SKM-1 treated with dmso at 0.1 percent for 144 hours (cell line): ENCODE results near the gene NAV1.
A peak's percentile ranks its signal among the peaks of the same experiment; 100 is the strongest.
"Not testable (repeated sequence)": the region's sequence is repeated elsewhere in the genome, so short reads cannot be mapped to it uniquely, and the experiment has no call there.

Experiments used
- DNase-seq: peaks from one replicate; lab custom pipeline; 2025; ENCODE audit not compliant: unreplicated experiment; lab: John Stamatoyannopoulos, UW

Gene NAV1

DNA sequence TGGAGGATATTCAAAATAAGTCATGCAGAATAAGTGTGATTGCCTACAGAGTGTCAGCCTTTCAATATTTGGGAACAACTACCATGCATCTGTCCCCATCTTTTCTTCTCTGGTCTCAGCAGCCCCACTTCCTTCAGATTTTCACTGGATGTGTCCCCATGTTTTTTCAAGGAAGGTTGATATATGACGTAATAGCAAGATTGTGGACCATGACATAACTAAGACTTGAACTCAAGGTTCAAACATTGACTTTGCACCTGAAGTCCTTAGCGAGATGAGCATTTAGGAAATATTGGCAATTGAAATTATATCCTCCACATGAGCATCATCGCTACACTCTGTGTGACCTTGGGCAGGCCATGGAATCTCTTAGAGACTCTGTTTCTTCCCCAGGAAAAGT lies 5.8 kb downstream of the NAV1 start:
- no peak for DNase-seq

DNA sequence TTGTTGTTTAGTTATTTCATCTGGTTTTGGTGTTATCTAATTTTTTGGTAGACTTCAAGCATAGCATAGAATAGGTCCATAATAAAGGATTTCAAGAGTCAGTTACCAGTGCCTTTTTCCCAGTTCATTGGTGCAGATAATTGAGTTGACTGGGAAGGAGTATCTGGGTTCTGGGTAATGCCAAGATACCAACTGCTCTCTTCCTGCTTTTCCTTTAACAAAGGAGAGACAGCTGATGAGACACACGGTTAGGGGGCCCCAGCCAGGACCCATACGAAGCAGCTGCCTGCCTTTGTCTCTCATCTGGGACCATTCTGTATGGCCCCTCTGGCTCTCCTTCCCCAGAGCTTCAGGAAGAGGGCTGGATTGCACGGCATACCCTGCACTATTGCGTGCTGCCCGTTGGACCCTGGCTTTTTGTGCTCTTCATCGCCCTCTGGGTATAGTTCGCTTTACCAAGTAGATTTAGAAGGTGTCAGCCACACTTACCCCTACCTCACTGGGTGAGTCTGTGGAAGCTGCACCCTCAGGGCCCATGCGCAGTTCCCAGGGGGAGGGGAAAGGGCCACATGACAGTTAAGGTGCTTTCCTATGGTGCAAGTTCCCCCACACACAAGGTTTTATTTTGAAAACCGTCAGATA lies 7.0 kb downstream of the NAV1 start:
- DNase-seq, result peak; percentile 30

DNA sequence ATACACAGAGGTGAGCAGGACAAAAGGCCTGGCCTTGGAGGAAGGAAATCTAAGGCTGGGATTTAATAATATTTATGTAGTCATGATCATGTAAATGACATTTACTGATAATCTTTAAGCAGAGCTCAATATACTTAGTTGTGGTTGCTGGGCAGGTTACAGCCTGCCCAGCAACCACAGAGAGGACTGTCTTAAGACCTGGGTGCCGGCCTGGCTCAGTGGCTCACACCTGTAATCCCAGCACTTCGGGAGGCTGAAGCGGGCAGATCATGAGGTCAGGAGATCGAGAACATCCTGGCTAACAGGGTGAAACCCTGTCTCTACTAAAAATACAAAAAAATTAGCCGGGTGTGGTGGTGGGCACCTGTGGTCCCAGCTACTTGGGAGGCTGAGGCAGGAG lies 10.6 kb downstream of the NAV1 start:
- not testable (repeated sequence) for DNase-seq

DNA sequence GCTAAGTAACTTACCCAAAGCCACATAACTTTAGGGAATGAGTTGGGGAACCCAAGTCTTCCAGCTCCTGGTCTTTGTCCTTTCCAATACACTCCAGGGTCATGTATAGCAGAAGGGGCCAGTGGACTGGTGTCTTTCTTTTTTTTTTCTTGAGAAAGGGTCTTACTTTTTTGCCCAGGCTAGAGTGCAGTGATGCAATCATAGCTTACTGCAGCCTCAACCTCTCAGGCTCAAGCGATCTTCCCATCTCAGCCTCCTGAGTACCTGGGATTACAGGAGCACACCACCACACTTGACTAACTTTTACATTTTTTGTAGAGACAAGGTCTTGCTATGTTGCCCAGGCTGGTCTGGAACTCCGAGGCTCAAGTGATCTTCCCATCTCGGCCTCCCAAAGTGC lies 12.2 kb downstream of the NAV1 start:
- no peak for DNase-seq

DNA sequence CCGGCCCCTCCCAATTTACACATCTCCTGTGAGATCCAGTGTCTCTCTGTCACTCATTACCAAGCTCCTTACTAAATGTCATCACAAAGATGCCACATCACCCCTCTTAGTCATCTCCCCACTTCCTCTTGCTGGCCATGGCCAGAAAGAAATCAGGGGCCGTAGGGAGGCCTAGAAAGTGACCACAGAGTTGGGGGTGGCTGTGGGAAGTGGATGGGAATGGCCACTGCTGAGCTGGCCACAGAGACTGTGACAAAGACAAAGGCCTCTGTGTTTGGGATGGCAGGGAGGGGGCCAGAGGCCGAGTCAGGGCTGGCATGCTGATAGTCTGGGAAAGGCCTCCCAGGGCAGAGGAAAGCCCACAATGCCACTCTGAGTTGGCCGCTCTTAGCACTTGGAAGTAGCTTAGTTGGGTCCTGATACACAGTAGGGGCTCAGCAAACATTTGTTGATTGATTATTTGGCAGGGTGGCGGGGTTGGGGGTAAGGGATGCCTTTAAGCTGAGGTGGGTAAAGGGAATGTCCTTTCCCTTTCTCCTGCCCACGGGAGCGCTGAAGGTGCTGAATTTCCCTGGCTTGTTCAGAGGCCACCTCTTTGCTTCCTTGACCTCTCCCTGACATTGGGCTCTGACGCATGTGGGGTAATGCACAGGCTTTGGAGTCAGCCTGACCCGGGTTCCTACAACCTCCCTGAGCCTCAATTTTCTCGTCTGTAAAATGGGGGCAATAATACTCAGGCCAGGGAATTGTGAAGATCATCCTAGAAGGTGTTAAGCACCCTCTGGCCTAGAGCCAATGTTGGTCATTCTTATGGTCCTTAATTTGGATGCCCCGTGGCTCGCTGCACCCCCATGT lies 13.2 kb downstream of the NAV1 start:
- peak; percentile 77 for DNase-seq

DNA sequence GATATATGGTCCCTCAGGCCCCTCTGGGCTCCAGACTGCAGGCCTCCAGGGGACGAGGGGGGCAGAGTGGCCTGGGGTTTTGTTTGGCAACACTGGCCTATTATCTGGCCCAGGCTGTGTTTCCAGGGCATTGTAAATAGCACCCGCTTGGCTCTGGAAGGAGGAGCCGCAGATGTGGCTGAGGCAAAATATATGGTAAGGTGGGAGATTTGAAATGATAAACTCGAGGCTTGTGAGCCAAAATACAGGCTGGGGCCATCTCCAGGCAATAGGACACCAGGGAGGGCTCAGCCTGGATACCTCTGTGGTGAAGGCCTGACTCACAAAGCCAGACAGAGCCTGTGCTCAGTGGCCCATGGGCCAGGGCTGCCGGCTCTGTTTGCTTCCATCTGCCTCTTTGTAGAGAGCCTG lies 14.0 kb downstream of the NAV1 start:
- no peak for DNase-seq

DNA sequence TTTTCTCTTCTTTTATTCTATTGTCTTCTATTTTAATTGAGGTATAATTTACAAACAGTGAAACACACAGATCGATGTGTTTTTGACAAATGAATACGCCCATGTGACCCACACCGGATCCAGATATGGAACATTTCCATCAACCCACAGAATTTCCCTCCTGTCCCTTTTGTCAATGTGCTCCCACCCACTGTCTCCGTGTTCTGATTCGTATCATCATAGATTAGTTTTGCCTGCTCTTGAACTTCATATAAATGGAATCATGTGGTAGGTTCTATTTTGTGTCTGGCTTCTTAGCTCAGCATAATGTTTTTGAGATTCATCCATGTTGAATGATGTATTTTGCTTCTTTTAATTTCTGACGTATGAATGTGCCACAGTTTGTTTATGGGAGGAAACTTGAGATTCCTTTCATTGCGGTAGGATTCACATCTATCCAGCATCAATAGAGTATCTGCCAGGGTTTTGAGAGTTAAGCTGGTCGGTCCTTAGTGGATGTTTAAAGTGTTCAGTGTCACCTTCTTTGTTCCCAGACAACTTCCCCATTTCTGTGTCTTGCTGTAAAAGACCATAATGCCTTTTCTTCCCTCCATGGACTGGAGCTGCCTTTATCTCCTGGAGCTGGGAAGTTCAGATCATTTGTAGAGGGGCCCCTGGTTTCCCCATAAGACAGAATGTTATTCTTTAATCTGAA lies 14.7 kb downstream of the NAV1 start:
- no peak for DNase-seq

DNA sequence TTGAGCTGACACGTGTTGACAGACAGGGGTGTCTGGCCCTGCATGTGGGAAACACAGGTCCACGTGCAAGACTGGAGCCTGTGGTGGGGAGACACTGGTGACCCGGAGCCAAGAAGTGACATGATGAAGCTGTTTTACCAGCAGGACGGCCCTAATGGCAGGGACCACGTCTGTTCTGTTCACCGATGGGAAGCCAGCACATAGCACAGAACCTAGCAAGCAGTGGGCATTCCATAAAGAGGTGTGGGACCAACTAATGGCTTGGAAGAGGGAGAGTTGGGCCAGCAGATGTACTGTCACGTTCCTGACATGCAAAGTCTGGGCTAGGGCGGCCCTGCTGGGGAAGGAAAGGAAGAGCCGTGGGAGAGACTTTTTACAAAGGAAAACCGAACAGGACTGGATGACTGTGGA lies 15.3 kb downstream of the NAV1 start:
- DNase-seq, result no peak

DNA sequence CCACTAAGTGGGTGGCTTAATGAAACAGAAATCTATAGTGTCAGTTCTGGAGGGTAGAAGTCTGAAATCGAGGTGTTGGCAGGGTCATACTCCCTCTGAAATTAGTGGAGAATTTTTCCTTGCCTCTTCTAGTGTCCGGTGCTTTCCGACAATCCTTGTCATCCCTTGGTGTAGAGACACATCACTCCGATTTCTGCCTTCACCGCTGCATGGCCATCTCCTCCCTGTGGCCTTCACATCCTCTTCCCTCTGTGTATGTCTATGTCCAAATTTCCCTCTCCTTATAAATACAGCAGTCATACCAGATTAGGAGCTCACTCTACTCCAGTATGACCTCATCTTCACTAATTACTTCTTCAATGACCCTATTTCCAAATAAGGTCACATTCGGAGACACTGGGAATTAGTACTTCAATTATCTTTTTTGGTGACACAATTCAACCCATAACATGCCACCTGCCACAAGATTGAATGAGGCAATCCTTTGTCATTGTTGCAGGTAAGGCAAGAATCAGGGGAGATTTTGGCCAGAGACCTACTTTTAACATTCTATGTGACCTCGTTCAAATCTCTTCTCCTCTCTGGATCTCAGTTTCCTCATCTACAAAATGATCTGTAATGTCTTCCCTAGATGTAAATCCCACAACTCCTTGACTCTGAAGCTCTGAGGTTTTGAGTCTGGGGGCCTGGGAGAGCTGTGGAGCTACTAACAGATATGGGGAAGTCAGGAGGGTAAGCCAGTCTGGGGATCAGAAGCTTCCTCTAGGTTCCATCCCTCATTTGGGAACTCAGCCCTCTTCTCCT lies 16.1 kb downstream of the NAV1 start:
- no peak for DNase-seq

DNA sequence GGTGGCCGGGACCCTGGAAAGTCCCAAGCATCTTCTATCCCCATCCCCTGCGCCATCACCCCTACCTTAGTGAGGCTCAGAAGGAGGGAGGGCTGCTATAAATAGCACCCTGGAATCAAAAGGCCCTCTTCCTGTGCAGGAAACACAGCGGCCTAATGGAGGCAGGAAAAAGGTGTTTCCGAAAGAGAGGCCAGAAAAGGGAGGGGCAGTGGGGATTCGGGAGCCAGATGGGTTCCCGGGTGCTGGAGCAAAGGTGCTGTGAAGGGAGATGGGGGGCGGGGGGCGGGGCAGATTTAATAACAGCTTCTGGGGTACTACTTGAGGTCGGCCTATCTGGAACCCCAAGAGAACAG lies 16.6 kb downstream of the NAV1 start:
- no peak for DNase-seq

DNA sequence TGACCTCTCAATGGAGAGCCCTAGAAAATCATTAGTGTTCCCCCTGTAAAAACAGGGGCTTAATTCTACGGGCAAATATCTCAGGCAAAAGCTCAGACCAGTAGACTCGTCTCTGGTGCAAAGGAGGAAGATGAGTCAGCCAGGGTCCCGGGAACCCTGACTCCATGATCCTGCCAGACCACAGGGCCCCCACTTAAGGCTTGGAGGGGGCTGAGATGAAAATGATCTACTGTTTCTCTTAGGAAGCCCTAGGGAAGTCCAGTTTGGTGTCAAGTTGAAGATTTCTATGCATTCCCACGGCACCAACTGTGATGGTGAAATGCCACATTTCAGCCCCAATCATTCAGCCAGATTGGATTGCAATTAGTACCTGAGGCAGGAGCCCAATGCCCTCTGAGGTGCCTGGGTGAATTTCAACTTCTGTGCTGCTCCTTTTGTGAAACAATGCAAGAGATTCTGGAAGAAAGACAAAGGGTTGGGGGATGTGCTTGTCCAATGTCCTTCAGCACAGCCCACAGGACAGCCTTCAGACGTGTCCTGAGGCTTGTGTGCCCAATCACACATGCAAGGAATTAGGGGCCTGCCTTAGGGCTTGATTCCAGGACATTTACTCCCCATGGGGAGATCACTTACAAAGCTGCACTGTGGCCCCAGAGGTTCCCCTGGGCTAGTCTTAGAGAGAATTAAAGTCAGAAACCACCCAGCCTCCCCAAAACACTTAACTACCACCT lies 18.1 kb downstream of the NAV1 start:
- DNase-seq, result no peak

DNA sequence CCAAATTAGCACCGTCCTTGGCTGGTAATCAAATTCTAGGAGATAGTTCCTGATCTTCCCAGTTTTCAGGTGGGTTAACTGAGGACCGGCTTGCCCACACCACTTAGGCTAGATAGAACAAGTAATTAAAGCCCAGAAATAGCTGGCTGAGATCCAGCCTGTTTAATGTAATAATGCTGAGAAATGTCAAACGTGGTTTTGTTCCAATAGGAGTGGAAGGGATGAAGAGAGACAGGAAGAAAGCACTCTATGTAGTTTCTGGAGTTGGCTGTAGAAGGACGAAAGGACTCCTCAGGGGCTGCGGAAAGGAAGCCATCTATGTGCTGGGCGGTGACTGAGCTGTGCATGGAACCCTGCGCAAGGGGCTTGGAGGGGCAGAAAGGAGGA lies 18.6 kb downstream of the NAV1 start:
- no peak for DNase-seq

DNA sequence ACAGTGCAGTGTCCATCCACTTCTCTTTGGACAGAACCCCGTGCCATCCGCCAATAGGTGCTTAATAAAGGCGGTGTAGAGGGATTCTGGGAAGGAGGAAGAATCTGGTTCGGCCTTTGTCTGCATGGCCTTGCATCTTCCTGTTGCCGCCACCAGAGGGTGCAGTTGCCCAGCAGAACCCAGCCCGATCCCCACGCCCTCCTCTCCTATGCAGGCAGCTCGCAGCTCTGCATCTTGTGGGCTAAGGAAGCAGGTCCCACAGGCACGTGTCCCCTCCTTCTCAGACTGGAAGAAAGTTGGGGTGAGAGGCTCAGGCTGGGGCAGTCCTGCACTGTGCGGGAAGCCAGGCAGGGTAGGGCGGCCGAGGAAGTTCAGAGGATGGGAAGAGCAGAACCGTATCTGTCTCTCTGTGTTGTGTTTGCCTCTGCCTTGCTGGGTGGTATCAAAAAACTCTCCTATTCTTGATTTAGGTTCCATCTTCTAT lies 20.8 kb downstream of the NAV1 start:
- DNase-seq, result peak; percentile 94

DNA sequence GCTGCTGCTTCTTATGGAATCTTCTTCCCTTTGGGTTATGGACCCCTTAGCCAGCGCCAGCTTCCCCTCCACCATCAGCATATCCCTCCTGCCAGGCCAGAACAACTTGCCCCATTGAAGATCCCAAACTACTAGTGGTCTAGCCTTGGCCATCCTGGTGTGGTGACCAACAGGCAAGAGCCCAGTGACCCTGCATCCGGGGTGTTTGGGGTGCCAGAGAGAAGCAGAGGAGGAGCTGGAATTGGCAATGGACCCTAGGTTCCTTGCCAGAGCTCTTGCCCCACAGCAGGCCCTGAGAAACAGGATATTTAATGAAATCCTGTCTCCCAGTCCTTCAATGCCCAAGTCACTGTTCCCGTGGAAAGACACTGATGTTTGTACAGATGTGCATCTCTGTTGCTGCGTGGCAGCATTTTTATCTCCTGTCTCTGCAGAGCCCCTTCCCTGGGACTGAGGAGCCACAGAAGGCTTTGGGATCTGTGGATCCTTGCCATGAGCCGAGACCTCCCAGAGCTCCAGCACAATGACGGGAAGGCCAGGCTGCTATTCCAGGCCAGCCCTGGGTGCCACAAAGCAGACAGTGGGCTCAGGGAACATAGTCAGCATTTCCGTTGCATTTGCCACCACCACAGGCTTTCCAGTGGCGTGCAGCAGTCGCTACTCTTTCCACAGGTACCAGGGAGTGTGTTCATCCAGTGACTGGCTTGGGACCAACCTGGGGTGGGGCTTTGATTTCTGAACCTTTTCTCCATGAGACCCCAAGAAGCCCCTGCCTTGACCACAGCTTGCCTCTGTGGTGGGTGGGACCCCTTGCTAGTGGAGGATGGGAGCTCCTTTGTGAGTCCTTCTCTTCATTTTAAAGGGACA lies 21.6 kb downstream of the NAV1 start:
- DNase-seq, result no peak

DNA sequence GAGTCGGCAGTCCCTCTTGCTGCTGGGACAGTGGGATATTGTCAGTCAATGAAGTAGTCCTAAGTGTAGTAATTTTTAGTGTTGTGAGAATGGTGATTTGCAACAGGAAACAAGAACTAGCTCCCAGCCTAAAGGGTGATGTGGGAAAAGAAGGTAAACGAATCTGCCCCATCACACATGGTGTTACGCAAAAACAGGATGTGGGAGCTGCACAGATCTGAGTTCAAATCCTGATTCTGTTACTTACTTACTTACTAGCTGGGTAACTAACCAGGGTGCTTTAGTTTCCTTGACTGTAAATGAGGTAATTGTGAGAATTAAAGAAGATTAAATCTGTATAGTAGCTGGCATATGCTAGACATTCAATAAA lies 22.3 kb downstream of the NAV1 start:
- no peak for DNase-seq

DNA sequence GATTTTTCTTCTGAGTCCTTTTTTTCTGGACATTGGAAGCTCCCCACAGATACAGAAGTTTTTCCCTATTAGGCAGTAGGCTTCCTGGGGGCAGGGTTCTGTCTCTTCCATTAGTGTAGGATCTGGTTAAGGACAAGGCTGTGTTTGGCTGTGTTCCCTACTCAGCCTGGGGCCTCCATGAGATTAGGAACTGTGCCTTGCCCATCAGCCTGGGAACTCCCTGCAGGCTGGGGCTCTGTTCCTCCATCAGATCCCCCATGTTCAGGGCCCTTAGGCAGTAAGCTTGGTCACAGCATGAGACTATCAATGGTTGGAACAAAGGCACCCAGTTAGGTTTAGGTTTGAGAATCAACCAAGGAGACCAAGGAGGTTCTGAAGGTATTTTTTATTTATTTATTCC lies 22.7 kb downstream of the NAV1 start:
- DNase-seq, result no peak

DNA sequence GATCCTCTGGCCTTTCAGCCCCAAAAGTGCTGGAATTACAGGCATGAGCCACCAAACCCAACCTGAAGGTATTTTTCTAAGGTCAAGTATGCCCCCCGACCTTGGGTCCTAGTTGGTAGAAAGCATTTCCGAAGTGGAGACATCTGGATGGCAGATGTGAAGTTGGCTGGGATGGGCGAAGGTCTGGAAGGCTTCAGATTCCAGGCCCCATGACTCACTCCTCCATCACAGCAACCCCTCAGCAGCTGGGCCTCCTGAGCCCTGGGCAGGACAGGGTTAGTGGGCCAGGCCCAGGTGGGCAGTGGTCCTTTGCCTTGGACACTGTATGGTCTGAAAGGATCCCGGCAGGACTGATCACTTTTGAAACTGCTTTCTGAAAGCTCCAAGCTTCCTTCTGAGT lies 23.3 kb downstream of the NAV1 start:
- DNase-seq, result no peak

DNA sequence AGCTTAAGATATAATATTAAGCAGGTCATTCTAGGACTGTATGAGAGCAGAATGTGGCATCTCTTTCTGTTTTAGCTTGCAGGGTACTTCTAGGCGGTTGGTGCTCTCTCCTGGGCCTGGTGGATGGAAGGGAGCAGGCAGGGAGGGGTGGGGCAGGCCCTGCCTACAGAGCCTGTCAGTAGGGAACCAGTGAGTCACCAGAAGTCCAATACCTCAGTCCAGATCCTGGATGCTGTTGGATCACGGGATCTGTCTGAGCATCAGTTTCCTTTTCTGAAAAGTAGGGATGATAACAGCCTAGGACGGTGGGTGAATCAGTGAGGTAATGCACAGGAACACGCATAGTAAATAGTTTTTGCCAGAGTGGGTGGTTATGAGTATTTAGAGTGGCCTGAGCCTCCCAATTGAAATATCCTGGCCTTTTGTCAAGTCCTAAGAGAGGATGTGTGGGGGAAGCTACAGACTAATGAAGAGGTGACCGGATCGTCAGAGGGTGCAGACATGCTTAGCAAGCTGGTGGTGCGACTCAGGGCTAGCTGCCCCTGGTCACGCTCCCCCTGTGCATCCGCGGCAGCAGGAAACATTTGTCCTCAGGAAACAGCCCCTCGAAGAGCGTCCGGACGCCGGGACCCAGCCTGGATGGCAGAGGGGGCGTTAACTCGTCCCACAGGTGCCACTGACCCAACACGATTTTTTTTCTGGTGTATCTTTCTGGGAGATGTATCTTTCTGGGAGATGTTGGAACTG lies 23.9 kb downstream of the NAV1 start:
- no peak for DNase-seq

DNA sequence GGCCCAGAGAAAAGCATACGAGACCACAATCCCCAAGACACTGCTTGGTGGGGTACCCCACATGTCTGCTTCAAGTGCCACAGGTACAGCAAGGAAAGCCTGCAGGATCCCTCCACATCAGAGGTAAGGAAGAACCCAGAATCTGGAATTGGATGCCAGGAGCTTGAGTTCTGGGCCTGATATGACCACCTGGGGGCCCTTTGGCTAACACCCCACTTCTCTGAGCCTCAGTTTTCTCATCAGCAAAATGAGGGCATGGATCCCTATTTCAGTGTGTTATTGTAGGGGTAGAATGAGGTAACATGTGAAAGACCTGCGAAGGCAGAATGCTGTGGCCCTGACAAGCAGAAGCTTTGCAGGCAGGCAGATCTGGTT lies 24.5 kb downstream of the NAV1 start:
- DNase-seq, result no peak
